Activated CD4-positive, alpha-beta T cell treated with anti-CD3 and anti-CD28 coated beads for 36 hours (primary cell): ENCODE data around the gene B4GALNT1. TPM values are rescaled to one million over a fixed set of nuclear protein-coding genes. Genes with fewer than 3 reads are reported as not detected.
"Not testable (repeated sequence)": the region's sequence is repeated elsewhere in the genome, so short reads cannot be mapped to it uniquely, and the experiment has no call there.

ENCODE experiments used
- ATAC-seq: fragments of 200-7000 bp; cut with Tn5 transposase; one replicate; pipeline ENCODE4 v1.10.0; 2021; ENCODE audit warnings: mild to moderate bottlenecking, moderate library complexity
- CTCF ChIA-PET: fragments of 350-600 bp; sonication (Branson Sonifier 250); formaldehyde crosslinking; loops from one replicate; lab custom pipeline; 2021; ENCODE audit warnings: antibody characterized with exemption; lab: Charles Lee
- POLR2A ChIA-PET: fragments of 350-600 bp; sonication (Branson Sonifier 250); formaldehyde crosslinking; loops from one replicate; lab custom pipeline; 2021; ENCODE audit warnings: antibody characterized with exemption, inconsistent platforms; lab: Charles Lee
- DNase-seq: peaks from one replicate; pipeline ENCODE4 v3.0.0-alpha.2; 2020
- H3K27ac Mint-ChIP-seq: one replicate; pipeline ENCODE4 v1.8.0; 2021; ENCODE audit warnings: mixed read lengths
- H3K27me3 Mint-ChIP-seq: one replicate; pipeline ENCODE4 v1.8.0; 2021; ENCODE audit warnings: mixed read lengths
- H3K36me3 Mint-ChIP-seq: one replicate; pipeline ENCODE4 v1.8.0; 2021; ENCODE audit warnings: low read depth, mixed read lengths
- H3K4me1 Mint-ChIP-seq: one replicate; pipeline ENCODE4 v1.8.0; 2021; ENCODE audit warnings: mixed read lengths
- H3K4me3 Mint-ChIP-seq: one replicate; pipeline ENCODE4 v1.8.0; 2021; ENCODE audit warnings: mild to moderate bottlenecking, moderate library complexity, mixed read lengths
- H3K9me3 Mint-ChIP-seq: one replicate; pipeline ENCODE4 v1.8.0; 2021; ENCODE audit warnings: low read depth, mixed read lengths
- intact Hi-C, 2 experiments: fragments of 100-400 bp; cut with DNase I in 1 of 2; cut with micrococcal nuclease in 1 of 2; formaldehyde crosslinking; loops; one replicate each; pipeline versions ENCODE4 v1.14.2 to v1.15.1; 2022 to 2024; cut with DNase I, micrococcal nuclease
- total RNA-seq, 2 experiments: library from RNA; stranded (reverse); gene quantifications; one replicate each; pipeline ENCODE4 v1.2.3, GENCODE V29; 2021

The B4GALNT1 gene
- total RNA-seq, 2 experiments from 2014 or later: 1.4 to 1.5 TPM

GRCh38 chr12:57636731-57637130, 3.7 kb upstream of the B4GALNT1 start:
- H3K4me1 Mint-ChIP-seq, POLR2A ChIA-PET: not testable (repeated sequence)
- CTCF ChIA-PET: interaction anchor here (0.9 to 2.3 kb wide), 4 partner anchors 16 to 61 kb away, joined by 3 to 12 read pairs (median 7); no protein-coding TSS in a partner anchor

GRCh38 chr12:57632073-57632957, 686 bp downstream of the B4GALNT1 start:
- Mint-ChIP-seq H3K27me3 (peaks cover 53% of the 10 kb centered on the region), H3K4me1 (peaks cover 13% of the 10 kb centered on the region), H3K36me3 (no peaks in the 10 kb centered on the region), H3K4me3 (peak overlapping the region; percentile 54), H3K27ac (no peak overlapping the region), H3K9me3 (no peaks in the 10 kb centered on the region)
- ChIA-PET POLR2A (no interaction called here), CTCF (interaction anchor here (0.6 to 2.6 kb wide), 15 partner anchors 10 to 133 kb away, joined by 3 to 10 read pairs (median 5); partner anchors contain the start of genes DCTN2 and PIP4K2C)
- DNase-seq (peak; percentile 43), ATAC-seq (peak; percentile 17)
- intact Hi-C loops: loop anchor here (5.0 kb wide), 3 partner anchors 60 to 415 kb away; partner anchors contain the start of genes NXPH4 (in 1 of the 2) and OS9 (in 1 of the 2)

More at GRCh38 chr12:57636731-57637130, 3.7 kb upstream of the B4GALNT1 start:
- H3K27ac Mint-ChIP-seq, H3K9me3 Mint-ChIP-seq, ATAC-seq, H3K36me3 Mint-ChIP-seq, intact Hi-C loops, DNase-seq, H3K4me3 Mint-ChIP-seq: not testable (repeated sequence)
- H3K27me3 Mint-ChIP-seq: peaks cover 20% of the 10 kb centered on the region

DNA sequence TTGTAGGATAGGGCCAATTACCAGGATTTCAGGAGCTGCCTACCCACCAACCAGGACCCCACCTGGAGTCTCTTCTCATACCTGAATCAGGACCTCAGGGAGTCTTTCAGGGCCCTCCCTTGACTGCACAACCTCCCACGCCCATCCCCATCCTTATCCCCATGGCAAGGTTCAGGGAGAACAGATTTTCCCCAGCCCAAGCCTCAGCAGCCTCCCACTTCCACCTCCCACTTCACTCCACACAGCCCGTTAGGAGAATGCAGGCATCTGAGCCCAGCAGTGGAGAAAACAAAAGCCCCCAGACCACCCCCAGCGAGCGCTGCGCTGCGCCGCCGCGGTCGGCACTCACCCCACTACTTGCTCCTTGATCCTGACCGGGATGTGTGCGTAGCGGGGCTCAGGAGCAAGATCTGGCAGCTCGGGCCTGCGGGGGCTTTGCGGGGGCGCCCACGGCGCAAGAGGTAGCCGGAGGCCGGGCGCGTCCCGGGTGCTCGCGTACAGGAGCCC, 1.4 kb downstream of the B4GALNT1 start:
- POLR2A ChIA-PET: no interaction called here
- intact Hi-C loops: loop anchor here (5.0 kb wide), 3 partner anchors 61 to 414 kb away; partner anchors contain the start of genes NXPH4 (in 1 of the 2) and OS9 (in 1 of the 2)
- peaks cover 17% of the 10 kb centered on the region for H3K4me1 Mint-ChIP-seq
- no peak overlapping the region for H3K27ac Mint-ChIP-seq
- peak overlapping the region; percentile 19 for H3K4me3 Mint-ChIP-seq
- no peaks in the 10 kb centered on the region for H3K9me3 Mint-ChIP-seq
- H3K27me3 Mint-ChIP-seq: peaks cover 58% of the 10 kb centered on the region
- CTCF ChIA-PET: interaction anchor here (0.7 to 2.6 kb wide), 6 partner anchors 9 to 48 kb away, joined by 3 to 10 read pairs (median 6); no protein-coding TSS in a partner anchor
- no peak for ATAC-seq
- H3K36me3 Mint-ChIP-seq: no peaks in the 10 kb centered on the region
- no peak for DNase-seq

GRCh38 chr12:57630891-57631433, 2.0 kb downstream of the B4GALNT1 start:
- ChIA-PET CTCF (interaction anchor here (0.7 to 2.6 kb wide), 6 partner anchors 9 to 47 kb away, joined by 3 to 10 read pairs (median 6); no protein-coding TSS in a partner anchor), POLR2A (no interaction called here)
- DNase-seq (no peak), ATAC-seq (no peak)
- peaks cover 20% of the 10 kb centered on the region for H3K4me1 Mint-ChIP-seq
- no peak overlapping the region for H3K27ac Mint-ChIP-seq
- intact Hi-C loops: loop anchor here (5.0 kb wide), 3 partner anchors 61 to 414 kb away; partner anchors contain the start of genes NXPH4 (in 1 of the 2) and OS9 (in 1 of the 2)
- no peak overlapping the region for H3K4me3 Mint-ChIP-seq
- H3K9me3 Mint-ChIP-seq: no peaks in the 10 kb centered on the region
- H3K36me3 Mint-ChIP-seq: no peaks in the 10 kb centered on the region
- peaks cover 65% of the 10 kb centered on the region for H3K27me3 Mint-ChIP-seq

DNA sequence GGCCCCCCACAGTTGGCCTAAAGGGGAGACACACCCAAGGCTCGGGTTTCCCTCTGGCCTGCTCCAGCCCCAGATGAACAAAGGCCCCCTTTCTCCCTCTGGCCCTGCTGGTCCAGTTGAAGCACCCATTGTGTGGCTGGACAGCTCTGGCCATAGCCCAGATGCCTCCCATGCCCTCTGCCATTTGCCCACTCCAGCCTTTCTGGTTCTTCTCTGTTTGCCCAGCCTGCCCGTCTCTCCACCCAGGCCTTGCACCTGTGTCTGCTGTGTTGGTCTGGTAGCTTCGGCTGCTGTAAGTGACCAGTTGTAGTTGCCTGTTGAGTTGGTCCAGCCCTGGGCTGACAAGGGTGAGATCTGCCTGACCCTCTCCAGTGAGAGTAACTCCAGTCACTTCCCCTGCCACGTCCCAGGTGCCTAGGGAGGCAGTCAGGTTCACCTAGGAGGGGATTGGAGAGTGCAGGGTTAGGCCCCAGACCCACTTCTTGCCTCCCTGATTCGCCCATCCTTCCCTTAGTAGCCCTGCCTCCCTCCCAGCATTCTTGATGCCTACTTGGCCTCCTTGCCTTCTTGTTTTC, 3.0 kb downstream of the B4GALNT1 start:
- intact Hi-C loops: loop anchor here (5.0 kb wide), 3 partner anchors 62 to 413 kb away; partner anchors contain the start of genes NXPH4 (in 1 of the 2) and OS9 (in 1 of the 2)
- H3K9me3 Mint-ChIP-seq: no peaks in the 10 kb centered on the region
- peaks cover 71% of the 10 kb centered on the region for H3K27me3 Mint-ChIP-seq
- ATAC-seq (no peak), DNase-seq (no peak)
- H3K27ac Mint-ChIP-seq: no peak overlapping the region
- H3K36me3 Mint-ChIP-seq: no peaks in the 10 kb centered on the region
- peaks cover 20% of the 10 kb centered on the region for H3K4me1 Mint-ChIP-seq
- ChIA-PET CTCF (interaction anchor here (0.8 to 2.6 kb wide), 6 partner anchors 8 to 306 kb away, joined by 3 to 10 read pairs (median 6); partner anchors contain the start of gene OS9), POLR2A (no interaction called here)
- H3K4me3 Mint-ChIP-seq: no peak overlapping the region

DNA sequence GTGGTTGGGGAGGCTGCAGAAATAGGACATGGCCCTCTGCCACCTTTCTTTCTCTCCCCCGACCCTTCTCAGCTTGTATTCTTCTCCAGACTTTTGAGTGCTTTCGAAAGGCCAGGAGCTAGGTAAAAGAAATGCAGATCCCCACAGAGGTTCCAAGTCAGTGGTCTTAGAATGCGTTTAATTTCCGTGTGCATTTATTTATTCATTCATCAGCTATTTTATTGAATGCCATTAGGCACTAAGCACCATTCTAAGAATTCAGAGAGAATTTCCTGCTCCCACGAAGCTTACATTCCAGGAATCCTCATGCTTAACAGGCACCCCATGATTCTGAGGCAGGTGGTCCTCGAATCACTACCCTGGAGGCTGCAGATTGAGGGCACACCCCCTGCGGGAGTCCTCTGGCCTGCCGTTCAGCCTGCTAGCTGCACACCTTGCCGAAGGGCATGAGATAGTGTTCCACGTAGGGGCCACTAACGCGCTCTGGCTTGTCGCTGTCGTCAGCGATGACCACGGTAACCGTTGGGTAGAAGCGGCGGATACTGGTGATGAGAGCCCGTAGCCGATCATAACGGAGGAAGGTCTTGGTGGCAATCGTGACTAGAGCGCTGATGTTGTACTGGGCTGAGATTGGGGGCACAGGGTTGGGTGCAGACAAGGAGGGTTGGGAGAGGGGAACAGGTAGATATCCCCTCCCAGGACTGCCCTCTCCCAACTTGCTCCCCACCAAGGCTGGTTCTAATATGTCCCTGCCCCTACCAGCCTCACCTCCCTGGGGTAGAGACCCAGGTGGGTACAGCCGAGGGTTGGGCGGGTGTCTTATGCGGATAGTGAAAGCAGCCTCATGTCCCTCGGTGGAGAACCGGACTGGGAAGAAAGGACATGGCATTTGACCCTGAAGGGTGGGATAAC, 4.5 kb downstream of the B4GALNT1 start:
- ChIA-PET CTCF (interaction anchor here (0.6 to 1.7 kb wide), 7 partner anchors 9 to 435 kb away, joined by 3 to 10 read pairs (median 4); no protein-coding TSS in a partner anchor), POLR2A (no interaction called here)
- H3K36me3 Mint-ChIP-seq: no peaks in the 10 kb centered on the region
- ATAC-seq (no peak), DNase-seq (no peak)
- intact Hi-C loops: no loop called here
- no peak overlapping the region for H3K27ac Mint-ChIP-seq
- H3K9me3 Mint-ChIP-seq: no peaks in the 10 kb centered on the region
- peaks cover 19% of the 10 kb centered on the region for H3K4me1 Mint-ChIP-seq
- H3K4me3 Mint-ChIP-seq: no peak overlapping the region
- peaks cover 77% of the 10 kb centered on the region for H3K27me3 Mint-ChIP-seq

DNA sequence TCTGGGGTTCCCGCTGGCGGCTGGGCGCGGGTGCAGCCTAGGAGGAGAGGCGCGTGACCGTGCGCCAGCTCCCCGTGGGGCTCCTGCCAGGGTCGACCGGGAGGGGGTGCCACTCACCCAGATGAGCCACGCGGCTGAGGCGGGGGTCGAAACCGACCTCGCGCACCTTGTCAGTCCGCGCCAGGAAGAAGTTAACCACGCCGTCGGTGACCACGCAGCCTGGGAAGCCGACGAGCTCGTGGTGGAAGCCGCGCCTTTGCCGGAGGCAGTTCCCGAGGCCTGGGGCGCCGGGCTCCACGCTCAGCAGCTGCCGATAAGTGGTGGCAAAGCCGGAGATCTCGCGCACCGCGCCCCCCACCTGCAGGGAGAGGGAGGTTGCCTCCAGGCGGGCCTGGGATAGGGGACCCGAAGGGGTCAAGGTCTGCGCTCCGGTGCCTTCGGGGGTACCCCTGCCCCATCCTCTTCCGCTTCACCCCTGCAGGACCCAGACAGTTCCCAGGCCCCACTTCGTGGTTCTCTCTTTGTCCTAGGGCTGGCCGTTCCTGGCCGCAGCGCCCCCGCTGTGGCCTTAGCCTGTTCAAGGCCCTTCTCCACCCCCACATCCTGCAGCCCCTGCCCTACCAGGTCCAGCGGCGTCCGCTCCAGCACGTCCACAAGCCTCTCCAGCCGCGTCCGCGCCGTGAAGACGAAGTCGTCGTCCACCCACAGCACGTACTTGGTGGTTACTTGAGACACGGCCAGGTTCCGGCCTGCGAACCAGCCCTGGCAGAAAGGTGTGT, 5.3 kb downstream of the B4GALNT1 start:
- POLR2A ChIA-PET: no interaction called here
- intact Hi-C loops: no loop called here
- Mint-ChIP-seq H3K36me3 (no peaks in the 10 kb centered on the region), H3K4me1 (peaks cover 14% of the 10 kb centered on the region), H3K4me3 (no peak overlapping the region), H3K9me3 (no peaks in the 10 kb centered on the region), H3K27me3 (peaks cover 81% of the 10 kb centered on the region), H3K27ac (no peak overlapping the region)
- CTCF ChIA-PET: interaction anchor here (0.6 to 1.7 kb wide), 14 partner anchors 10 to 328 kb away, joined by 3 to 10 read pairs (median 4); partner anchors contain the start of genes ARHGEF25 and GLI1
- DNase-seq (peak; percentile 67), ATAC-seq (peak; percentile 79)

DNA sequence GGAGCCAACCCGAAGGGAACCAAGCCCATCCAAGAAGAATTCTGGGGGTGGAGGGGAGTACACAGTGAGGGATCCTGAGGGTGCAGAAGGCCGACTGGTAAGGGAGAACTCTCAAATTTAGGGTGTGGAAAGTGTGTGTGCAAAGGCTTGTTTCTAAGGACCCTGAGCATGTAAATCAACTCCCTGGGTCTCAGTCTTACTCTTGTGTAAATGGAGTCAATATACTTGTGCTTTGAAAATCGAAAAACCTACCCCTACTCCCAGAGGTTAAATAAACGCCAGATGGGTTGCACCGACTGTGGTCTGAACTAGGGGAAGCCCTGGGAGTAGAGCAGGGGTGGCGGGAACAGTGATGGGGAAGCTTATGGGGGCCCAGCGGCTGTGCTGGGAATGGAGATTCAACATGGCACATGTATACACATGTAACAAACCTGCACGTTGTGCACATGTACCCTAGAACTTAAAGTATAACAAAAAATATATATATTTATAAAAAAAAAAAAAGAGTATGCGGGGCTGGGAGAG, 6.0 kb downstream of the B4GALNT1 start:
- ChIA-PET POLR2A (no interaction called here), CTCF (interaction anchor here (0.7 to 1.7 kb wide), 9 partner anchors 13 to 328 kb away, joined by 3 to 10 read pairs (median 4); partner anchors contain the start of genes ARHGEF25 and GLI1)
- ATAC-seq: no peak
- Mint-ChIP-seq H3K27me3 (peaks cover 88% of the 10 kb centered on the region), H3K4me1 (peaks cover 17% of the 10 kb centered on the region), H3K9me3 (no peaks in the 10 kb centered on the region), H3K36me3 (no peaks in the 10 kb centered on the region), H3K27ac (no peak overlapping the region), H3K4me3 (no peak overlapping the region)
- intact Hi-C loops: no loop called here
- no peak for DNase-seq

- ChIA-PET CTCF (interaction anchor here (0.7 to 1.5 kb wide), 4 partner anchors 9 to 176 kb away, joined by 3 to 5 read pairs (median 3); partner anchors contain the start of gene ARHGEF25), POLR2A (no interaction called here)
- ATAC-seq (no peak), DNase-seq (no peak)
- H3K4me1 Mint-ChIP-seq: peaks cover 22% of the 10 kb centered on the region
- no peaks in the 10 kb centered on the region for H3K9me3 Mint-ChIP-seq
- intact Hi-C loops: no loop called here
- no peak overlapping the region for H3K27ac Mint-ChIP-seq
- no peak overlapping the region for H3K4me3 Mint-ChIP-seq
- peaks cover 88% of the 10 kb centered on the region for H3K27me3 Mint-ChIP-seq
- no peaks in the 10 kb centered on the region for H3K36me3 Mint-ChIP-seq
Observed at GRCh38 chr12:57626111-57626920, 6.7 kb downstream of the B4GALNT1 start.
